HCT116 (cell line): Measurements from ENCODE around the gene ERGIC1. TPM values are rescaled to one million over a fixed set of nuclear protein-coding genes. Genes with fewer than 3 reads are reported as not detected.

Experiments
- ATAC-seq: fragments of 200-7000 bp; cut with Tn5 transposase; 2 replicates; pipeline ENCODE4 v1.9.1; 2020; ENCODE audit warnings: mild to moderate bottlenecking, moderate library complexity
- BruUV-seq: library from RNA; stranded (reverse); fragments of 400-500 nt; replicated peaks from 2 replicates; lab custom pipeline; 2021; lab: Mats Ljungman, UMichigan
- CTCF ChIA-PET: fragments of 300-600 bp; sonication (Branson Sonifier 250); formaldehyde crosslinking; loops from one replicate; lab custom pipeline; 2021; ENCODE audit warnings: antibody characterized with exemption; lab: Charles Lee
- POLR2A ChIA-PET: fragments of 300-600, 350-600 bp; sonication (Branson Sonifier 250); formaldehyde crosslinking; loops from one replicate; lab custom pipeline; 2021; ENCODE audit warnings: antibody characterized with exemption; lab: Charles Lee
- RAD21 ChIA-PET, 2 experiments: fragments of 300-600 bp; sonication (Branson Sonifier 250); formaldehyde crosslinking; loops; one replicate each; lab custom pipeline; 2023; ENCODE audit warnings: low total read pairs in 2 of 2; ENCODE audit not compliant: uncharacterized antibody in 2 of 2, unreplicated experiment in 2 of 2, low non-redundant PET in 1 of 2; lab: Charles Lee
- DNase-seq: peaks from one replicate; pipeline ENCODE4 v3.0.0-alpha.2; 2010; ENCODE audit warnings: low read depth, low spot score
- H2AFZ ChIP-seq: fragments of 200-600 bp; shearing (Covaris generic), sonication (generic); 2 replicates; pipeline ENCODE4 v1.6.1; 2017; ENCODE audit warnings: low read depth, mixed run types, mixed read lengths, antibody characterized with exemption, low read length; ENCODE audit not compliant: poor library complexity, severe bottlenecking
- H3K27ac ChIP-seq: 2 replicates; pipeline ENCODE4 v1.5.1; 2012; ENCODE audit warnings: low read depth, low read length
- H3K27me3 ChIP-seq: fragments of 200-600 bp; sonication (generic); 2 replicates; pipeline ENCODE4 v1.6.1; 2016; ENCODE audit warnings: mixed run types, low read length, mixed read lengths; ENCODE audit not compliant: insufficient read depth
- H3K36me3 ChIP-seq, 2 experiments: fragments of 200-500 bp in 1 of 2; fragments of 200-600 bp in 1 of 2; sonication (Bioruptor generic) in 1 of 2; sonication (generic) in 1 of 2; 2 replicates each; pipeline versions ENCODE4 v1.5.1 to v1.6.1; 2014 to 2016; ENCODE audit warnings: low read length in 2 of 2, inconsistent platforms in 1 of 2, mixed read lengths in 1 of 2, mixed run types in 1 of 2; ENCODE audit not compliant: insufficient read depth in 2 of 2, control insufficient read depth in 1 of 2
- H3K4me1 ChIP-seq, 2 experiments: fragments of 200-600 bp in 1 of 2; sonication (generic) in 1 of 2; 2 replicates each; pipeline versions ENCODE4 v1.5.1 to v1.6.1; 2012 to 2017; ENCODE audit warnings: low read length in 2 of 2, inconsistent platforms in 1 of 2, mild to moderate bottlenecking in 1 of 2, mixed read lengths in 1 of 2, mixed run types in 1 of 2, moderate library complexity in 1 of 2; ENCODE audit not compliant: insufficient read depth in 2 of 2, control insufficient read depth in 1 of 2
- H3K4me2 ChIP-seq: fragments of 200-600 bp; sonication (generic); 2 replicates; pipeline ENCODE4 v1.6.1; 2017; ENCODE audit warnings: mixed run types, low read length, mixed read lengths
- H3K4me3 ChIP-seq, 2 experiments: fragments of 200-600 bp in 1 of 2; sonication (generic) in 1 of 2; replicated peaks in 1 of 2; 2 replicates each; pipeline ENCODE4 v1.5.1; 2011 to 2016; ENCODE audit warnings: low read length in 2 of 2, control low read depth in 1 of 2, low read depth in 1 of 2, mild to moderate bottlenecking in 1 of 2, mixed read lengths in 1 of 2, mixed run types in 1 of 2
- H3K79me2 ChIP-seq: fragments of 200-600 bp; sonication (generic); 2 replicates; pipeline ENCODE4 v1.6.1; 2017; ENCODE audit warnings: mild to moderate bottlenecking, mixed run types, low read length, moderate library complexity, mixed read lengths; ENCODE audit not compliant: insufficient read depth
- H3K9ac ChIP-seq: fragments of 200-600 bp; sonication (generic); 2 replicates; pipeline ENCODE4 v1.6.1; 2016; ENCODE audit warnings: low read length, mixed read lengths
- H3K9me2 ChIP-seq: fragments of 200-600 bp; sonication (generic), shearing (Covaris generic); 2 replicates; pipeline ENCODE4 v1.6.1; 2017; ENCODE audit warnings: mixed run types, mild to moderate bottlenecking, moderate library complexity; ENCODE audit not compliant: insufficient read depth
- H3K9me3 ChIP-seq, 2 experiments: fragments of 200-500 bp in 1 of 2; fragments of 200-600 bp in 1 of 2; sonication (Bioruptor generic) in 1 of 2; sonication (generic) in 1 of 2; 2 replicates each; pipeline ENCODE4 v1.6.1; 2014 to 2017; ENCODE audit warnings: low read length in 2 of 2, mixed read lengths in 2 of 2, inconsistent platforms in 1 of 2, low read depth in 1 of 2, mild to moderate bottlenecking in 1 of 2, mixed run types in 1 of 2, moderate library complexity in 1 of 2; ENCODE audit not compliant: control insufficient read depth in 1 of 2, insufficient read depth in 1 of 2
- H4K20me1 ChIP-seq: fragments of 200-600 bp; sonication (generic), shearing (Covaris generic); 2 replicates; pipeline ENCODE4 v1.6.1; 2017; ENCODE audit warnings: mixed run types, mild to moderate bottlenecking, moderate library complexity; ENCODE audit not compliant: insufficient read depth
- CBX3 ChIP-seq: IDR thresholded peaks from 2 replicates; pipeline ENCODE4 v1.6.1; 2012; ENCODE audit warnings: low read depth
- CEBPB ChIP-seq: IDR thresholded peaks from 2 replicates; pipeline ENCODE4 v1.6.1; 2012; ENCODE audit warnings: low read depth
- CTCF ChIP-seq, 3 experiments: fragments of 200-600 bp in 1 of 3; sonication (generic) in 1 of 3; IDR thresholded peaks in 2 of 3; conservative IDR thresholded peaks in 1 of 3; 2 replicates each; pipeline ENCODE4 v1.5.1; 2012 to 2017; ENCODE audit warnings: low read depth in 2 of 3, low read length in 2 of 3, antibody characterized with exemption in 1 of 3, borderline replicate concordance in 1 of 3, control low read depth in 1 of 3, mild to moderate bottlenecking in 1 of 3, mixed read lengths in 1 of 3, mixed run types in 1 of 3, moderate library complexity in 1 of 3; ENCODE audit not compliant: insufficient read depth in 1 of 3
- EGR1 ChIP-seq: IDR thresholded peaks from 2 replicates; pipeline ENCODE4 v1.6.1; 2012; ENCODE audit warnings: low read depth
- EZH2 ChIP-seq: fragments of 200-600 bp; sonication (generic); IDR thresholded peaks from 2 replicates; pipeline ENCODE4 v1.6.1; 2017; ENCODE audit warnings: antibody characterized with exemption, mixed run types
- EZH2phosphoT487 ChIP-seq: fragments of 200-600 bp; IDR thresholded peaks from 2 replicates; pipeline ENCODE4 v1.6.1; 2018; ENCODE audit warnings: antibody characterized with exemption, borderline replicate concordance
- JUND ChIP-seq: IDR thresholded peaks from 2 replicates; pipeline ENCODE4 v1.6.1; 2012
- MAX ChIP-seq: IDR thresholded peaks from 2 replicates; pipeline ENCODE4 v1.6.1; 2012
- POLR2AphosphoS5 ChIP-seq: IDR thresholded peaks from 2 replicates; pipeline ENCODE4 v1.6.1; 2011; ENCODE audit warnings: mild to moderate bottlenecking, low read depth, low read length, moderate library complexity
- RAD21 ChIP-seq: IDR thresholded peaks from 2 replicates; pipeline ENCODE4 v1.6.1; 2012; ENCODE audit warnings: low read depth, mild to moderate bottlenecking
- SIN3A ChIP-seq: IDR thresholded peaks from 2 replicates; pipeline ENCODE4 v1.6.1; 2012; ENCODE audit warnings: low read depth
- SRF ChIP-seq: IDR thresholded peaks from 2 replicates; pipeline ENCODE4 v1.6.1; 2012; ENCODE audit warnings: low read depth
- ZBTB33 ChIP-seq: IDR thresholded peaks from 2 replicates; pipeline ENCODE4 v1.6.1; 2011; ENCODE audit warnings: mild to moderate bottlenecking, low read length, moderate library complexity; ENCODE audit not compliant: insufficient replicate concordance; ENCODE audit errors: extremely low read depth
- intact Hi-C: fragments of 100-400 bp; cut with micrococcal nuclease; formaldehyde crosslinking; loops from 2 replicates; pipeline ENCODE4 v1.10.0; 2022
- total RNA-seq: library from RNA; stranded (reverse); gene quantifications from one replicate; pipeline ENCODE4 v1.2.1, GENCODE V29; 2021; ENCODE audit not compliant: unreplicated experiment

The ERGIC1 gene
- total RNA-seq, 1 experiment from 2014 or later, result 73.3 TPM

DNA sequence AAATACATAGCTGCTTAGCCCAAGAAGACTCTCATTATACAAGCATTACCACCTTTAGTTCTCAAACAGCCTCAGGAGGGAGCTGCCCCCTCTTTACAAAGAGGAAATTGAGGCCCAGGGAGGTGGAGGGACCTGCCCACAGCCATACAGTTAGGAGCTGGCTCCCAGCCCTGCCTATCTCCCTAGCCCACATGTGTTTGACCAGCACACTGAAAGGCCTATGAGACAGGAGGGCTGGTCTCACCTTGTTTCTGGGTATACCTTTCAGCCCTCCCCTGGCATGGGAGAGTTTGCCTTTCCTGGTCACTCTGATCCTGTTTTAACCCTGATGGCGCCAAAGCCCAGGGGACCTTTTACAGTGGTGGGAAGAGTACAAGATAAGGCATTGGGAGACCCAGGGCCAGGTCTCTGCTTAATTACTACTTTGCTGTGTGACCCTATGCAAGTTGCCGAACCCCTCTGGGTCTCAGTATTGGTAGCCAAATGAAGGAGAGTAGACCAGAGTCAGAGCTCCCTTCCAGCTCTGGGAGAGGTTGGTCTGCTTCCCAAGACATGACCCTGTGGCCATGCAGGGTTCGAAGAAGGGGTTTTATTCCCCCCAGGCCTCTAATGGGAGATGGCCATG is 64.3 kb downstream of the ERGIC1 start:
- intact Hi-C loops, result no loop called here
- ATAC-seq, result no peak
- TF ChIP-seq CTCF (IDR thresholded peaks at IDR 0.05 in 2 of 3, conservative IDR thresholded peaks at IDR 0.05 in 1 of 3; ENCODE audit: borderline replicate concordance in 1 of 3, insufficient read depth in 1 of 3, low read depth in 2 of 3, low read length in 2 of 3), result no peak
- no peak for TF ChIP-seq CEBPB
- TF ChIP-seq JUND, result no peak
- H2AFZ ChIP-seq, result no peak overlapping the region
- H3K27me3 ChIP-seq, result no peaks in the 10 kb centered on the region
- H4K20me1 ChIP-seq, result no peaks in the 10 kb centered on the region
- ChIA-PET CTCF (no interaction called here), RAD21 (no interaction called here), POLR2A (interaction anchor here (0.9 kb wide), 1 partner anchor 127 kb away, joined by 5 read pairs; the partner anchor contains the start of gene DUSP1)
- peaks cover 2 to 14% of the 10 kb centered on the region in 2 experiments; a peak in 3 of 4 replicates for H3K4me1 ChIP-seq
- H3K36me3 ChIP-seq, result no peaks in the 10 kb centered on the region
- H3K9ac ChIP-seq, result no peak overlapping the region
- no peaks in the 10 kb centered on the region for H3K9me2 ChIP-seq
- no peak overlapping the region for H3K4me3 ChIP-seq
- BruUV-seq, result no TSS peak
- no peak overlapping the region for H3K27ac ChIP-seq
- DNase-seq, result no peak
- H3K79me2 ChIP-seq, result no peaks in the 10 kb centered on the region
- H3K4me2 ChIP-seq, result no peak overlapping the region
- H3K9me3 ChIP-seq, result no peaks in the 10 kb centered on the region

DNA sequence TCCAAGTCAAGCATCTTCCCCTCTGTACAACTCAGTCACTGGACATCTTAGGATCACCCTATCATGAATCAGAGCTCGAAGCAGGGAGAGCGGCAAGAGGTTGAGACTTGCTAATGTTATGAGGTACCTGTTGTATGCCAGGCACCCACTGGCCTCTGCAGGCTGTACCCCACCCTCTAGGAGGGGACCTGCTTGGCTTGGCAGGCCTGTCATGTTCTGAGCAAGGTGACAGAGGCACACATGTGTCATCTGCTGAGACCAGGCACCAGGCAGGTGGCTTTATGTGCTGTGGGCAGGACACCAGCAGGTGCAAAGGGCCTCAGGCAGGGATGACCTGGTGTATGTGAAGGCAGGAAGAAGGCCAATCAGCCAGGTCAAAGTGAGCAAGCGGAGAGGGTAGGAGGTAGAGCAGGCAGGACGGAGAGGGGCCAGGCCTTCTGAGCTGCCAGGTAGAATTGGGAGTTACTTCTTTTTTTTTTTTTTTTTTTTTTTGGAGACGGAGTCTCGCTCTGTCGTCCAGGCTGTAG is 64.9 kb downstream of the ERGIC1 start:
- Histone ChIP-seq H3K9me3 (no peaks in the 10 kb centered on the region), H3K27ac (no peak overlapping the region), H3K9ac (no peak overlapping the region), H2AFZ (no peak overlapping the region), H4K20me1 (no peaks in the 10 kb centered on the region), H3K36me3 (no peaks in the 10 kb centered on the region), H3K4me2 (no peak overlapping the region), H3K27me3 (no peaks in the 10 kb centered on the region), H3K4me1 (peaks cover 8 to 20% of the 10 kb centered on the region in 2 experiments; a peak in 3 of 4 replicates), H3K9me2 (no peaks in the 10 kb centered on the region), H3K79me2 (no peaks in the 10 kb centered on the region), H3K4me3 (no peak overlapping the region)
- no peak for DNase-seq
- ChIA-PET CTCF (no interaction called here), RAD21 (no interaction called here), POLR2A (interaction anchor here (0.9 kb wide), 1 partner anchor 128 kb away, joined by 5 read pairs; the partner anchor contains the start of gene DUSP1)
- BruUV-seq, result no TSS peak
- intact Hi-C loops, result no loop called here
- no peak for ATAC-seq
- TF ChIP-seq CBX3 (no peak), SRF (no peak), SIN3A (no peak), EZH2 (no peak), MAX (no peak), EGR1 (no peak), RAD21 (no peak), EZH2phosphoT487 (no peak), POLR2AphosphoS5 (no peak), ZBTB33 (no peak)
